Endothelial cell of umbilical vein (primary cell): Measurements from ENCODE around the gene GPR158. TPM values are rescaled to one million over a fixed set of nuclear protein-coding genes. Genes with fewer than 3 reads are reported as not detected.

Experiments used
- BruUV-seq: library from RNA; stranded (reverse); fragments of 400-500 nt; replicated peaks from 2 replicates; lab custom pipeline; 2021; lab: Mats Ljungman, UMichigan
- CTCF ChIA-PET: fragments of 300-600, 350-600 bp; sonication (Branson Sonifier 250); formaldehyde crosslinking; loops from one replicate; lab custom pipeline; 2021; ENCODE audit warnings: antibody characterized with exemption, inconsistent platforms; lab: Charles Lee
- POLR2A ChIA-PET: fragments of 300-600, 350-600 bp; sonication (Branson Sonifier 250); formaldehyde crosslinking; loops from one replicate; lab custom pipeline; 2021; ENCODE audit warnings: antibody characterized with exemption, inconsistent platforms; lab: Charles Lee
- DNase-seq: peaks from one replicate; pipeline ENCODE4 v3.0.0-alpha.2; 2011; ENCODE audit warnings: low read depth, low spot score
- FAIRE-seq: peaks from 2 replicates; lab custom pipeline; 2011; peaks lifted over from hg19 to GRCh38; lab: Jason Lieb, UNC
- H2AFZ ChIP-seq: 2 replicates; pipeline ENCODE4 v1.6.0; 2012; ENCODE audit warnings: low read depth, low read length, control low read depth, inconsistent platforms
- H3K27ac ChIP-seq: 2 replicates; pipeline ENCODE4 v1.5.1; 2011; ENCODE audit warnings: low read depth, mild to moderate bottlenecking, control low read depth, low read length, moderate library complexity; ENCODE audit not compliant: insufficient read depth
- H3K27me3 ChIP-seq, 2 experiments: 2 replicates each; pipeline versions ENCODE4 v1.6.0 to v1.6.1; 2011; ENCODE audit warnings: low read length in 2 of 2, mixed read lengths in 1 of 2; ENCODE audit not compliant: control insufficient read depth in 2 of 2, insufficient read depth in 2 of 2
- H3K36me3 ChIP-seq, 2 experiments: 2 replicates in 1 of 2; 3 replicates in 1 of 2; pipeline ENCODE4 v1.5.1; 2011; ENCODE audit warnings: low read length in 2 of 2, mild to moderate bottlenecking in 1 of 2, moderate library complexity in 1 of 2; ENCODE audit not compliant: control insufficient read depth in 2 of 2, insufficient read depth in 2 of 2; ENCODE audit errors: extremely low read depth in 1 of 2
- H3K4me1 ChIP-seq: 3 replicates; pipeline ENCODE4 v1.5.1; 2011; ENCODE audit warnings: mild to moderate bottlenecking, low read length; ENCODE audit not compliant: control insufficient read depth, insufficient read depth; ENCODE audit errors: extremely low read depth
- H3K4me2 ChIP-seq: 2 replicates; pipeline ENCODE4 v1.6.1; 2011; ENCODE audit warnings: low read length, control low read depth, mixed read lengths; ENCODE audit not compliant: insufficient read depth
- H3K4me3 ChIP-seq, 3 experiments: fragments of 200-600 bp in 1 of 3; sonication (generic), shearing (Covaris generic) in 1 of 3; replicated peaks in 1 of 3; 2 replicates each; pipeline ENCODE4 v1.5.1; 2011 to 2016; ENCODE audit warnings: control low read depth in 3 of 3, low read length in 3 of 3, mild to moderate bottlenecking in 2 of 3, inconsistent platforms in 1 of 3, low read depth in 1 of 3, moderate library complexity in 1 of 3; ENCODE audit not compliant: insufficient read depth in 1 of 3
- H3K79me2 ChIP-seq: 2 replicates; pipeline ENCODE4 v1.6.0; 2012; ENCODE audit warnings: low read length, inconsistent platforms; ENCODE audit not compliant: control insufficient read depth, insufficient read depth
- H3K9ac ChIP-seq: replicated peaks from 2 replicates; pipeline ENCODE3; 2011; ENCODE audit warnings: low read length, control low read depth; ENCODE audit not compliant: insufficient read depth; ENCODE audit errors: extremely low read depth
- H3K9me1 ChIP-seq: replicated peaks from 3 replicates; pipeline ENCODE4 v1.6.0; 2011; ENCODE audit warnings: mild to moderate bottlenecking, low read length; ENCODE audit not compliant: control insufficient read depth, insufficient read depth; ENCODE audit errors: extremely low read depth
- H3K9me3 ChIP-seq: replicated peaks from 2 replicates; pipeline ENCODE4 v1.5.1; 2012; ENCODE audit warnings: low read length, inconsistent platforms; ENCODE audit not compliant: control insufficient read depth, insufficient read depth
- H4K20me1 ChIP-seq: replicated peaks from 2 replicates; pipeline ENCODE3; 2011; ENCODE audit warnings: mild to moderate bottlenecking, low read length; ENCODE audit not compliant: control insufficient read depth, insufficient read depth; ENCODE audit errors: extremely low read depth
- EZH2 ChIP-seq: IDR thresholded peaks from 2 replicates; pipeline ENCODE4 v1.6.1; 2012; ENCODE audit warnings: borderline replicate concordance, low read depth, mild to moderate bottlenecking, moderate library complexity, low read length, inconsistent platforms; ENCODE audit not compliant: severe bottlenecking
- FOS ChIP-seq: IDR thresholded peaks from 2 replicates; pipeline ENCODE4 v1.6.1; 2011; ENCODE audit warnings: mild to moderate bottlenecking, low read length, moderate library complexity, borderline replicate concordance; ENCODE audit not compliant: insufficient read depth
- GATA2 ChIP-seq: IDR thresholded peaks from 2 replicates; pipeline ENCODE4 v1.7.0; 2011; ENCODE audit warnings: low read depth, mild to moderate bottlenecking, moderate library complexity, mixed read lengths, low read length; ENCODE audit not compliant: insufficient read length, insufficient read depth
- JUN ChIP-seq: IDR thresholded peaks from 2 replicates; pipeline ENCODE4 v1.6.1; 2011; ENCODE audit warnings: borderline replicate concordance, low read depth; ENCODE audit not compliant: insufficient read length, insufficient read depth
- MYC ChIP-seq: IDR thresholded peaks from one replicate; pipeline ENCODE4 v1.6.1; 2011; ENCODE audit warnings: mild to moderate bottlenecking, low read depth, low read length
- POLR2A ChIP-seq: IDR thresholded peaks from 2 replicates; pipeline ENCODE4 v1.6.1; 2012; ENCODE audit warnings: low read depth, mild to moderate bottlenecking, control low read depth, low read length
- POLR2AphosphoS5 ChIP-seq: IDR thresholded peaks from 2 replicates; pipeline ENCODE4 v1.6.1; 2012; ENCODE audit warnings: low read depth, mild to moderate bottlenecking, control low read depth, low read length, moderate library complexity; ENCODE audit not compliant: insufficient read depth
- dilution Hi-C: fragments of 300-500 bp; cut with MboI; formaldehyde crosslinking; loops from one replicate; pipeline ENCODE4 v1.15.0; 2019; ENCODE audit warnings: low sequenced_read_pairs; ENCODE audit not compliant: extremely low pct_ligation_motif_present
- intact Hi-C: fragments of 100-400 bp; cut with micrococcal nuclease; formaldehyde crosslinking; loops from one replicate; pipeline ENCODE4 v1.10.0; 2022
- polyA plus RNA-seq, 4 experiments: library from polyadenylated mRNA; depleted of rRNA in 3 of 4; stranded (reverse) in 3 of 4; unstranded in 1 of 4; fragments of >200 nt; gene quantifications; 2 replicates each; pipeline versions ENCODE4 v1.2.1 to v1.2.3, GENCODE V29; 2011 to 2012; ENCODE audit warnings: missing spikeins in 1 of 4
- total RNA-seq: library from RNA; stranded (reverse); gene quantifications from 2 replicates; pipeline ENCODE4 v1.2.3, GENCODE V29; 2021
- TF ChIP-seq, protein P1 (sequence below): IDR thresholded peaks from 2 replicates; pipeline ENCODE4 v1.6.1; 2011; ENCODE audit not compliant: insufficient read depth, insufficient read length
- TF ChIP-seq, protein P2 (sequence below), 2 donors: IDR thresholded peaks; 1 replicate in 1 of 2; 2 replicates in 1 of 2; pipeline ENCODE4 v1.5.1; 2011; ENCODE audit warnings: low read length in 2 of 2, mild to moderate bottlenecking in 2 of 2, moderate library complexity in 2 of 2, control low read depth in 1 of 2, inconsistent platforms in 1 of 2, low read depth in 1 of 2; ENCODE audit not compliant: insufficient read depth in 1 of 2; ENCODE audit errors: extremely low read depth in 1 of 2

GPR158 gene
- total and polyA plus RNA-seq, 2 donors (not counting 3 experiments of a cell fraction or from before 2014, with no cell fraction given), result not detected

DNA sequence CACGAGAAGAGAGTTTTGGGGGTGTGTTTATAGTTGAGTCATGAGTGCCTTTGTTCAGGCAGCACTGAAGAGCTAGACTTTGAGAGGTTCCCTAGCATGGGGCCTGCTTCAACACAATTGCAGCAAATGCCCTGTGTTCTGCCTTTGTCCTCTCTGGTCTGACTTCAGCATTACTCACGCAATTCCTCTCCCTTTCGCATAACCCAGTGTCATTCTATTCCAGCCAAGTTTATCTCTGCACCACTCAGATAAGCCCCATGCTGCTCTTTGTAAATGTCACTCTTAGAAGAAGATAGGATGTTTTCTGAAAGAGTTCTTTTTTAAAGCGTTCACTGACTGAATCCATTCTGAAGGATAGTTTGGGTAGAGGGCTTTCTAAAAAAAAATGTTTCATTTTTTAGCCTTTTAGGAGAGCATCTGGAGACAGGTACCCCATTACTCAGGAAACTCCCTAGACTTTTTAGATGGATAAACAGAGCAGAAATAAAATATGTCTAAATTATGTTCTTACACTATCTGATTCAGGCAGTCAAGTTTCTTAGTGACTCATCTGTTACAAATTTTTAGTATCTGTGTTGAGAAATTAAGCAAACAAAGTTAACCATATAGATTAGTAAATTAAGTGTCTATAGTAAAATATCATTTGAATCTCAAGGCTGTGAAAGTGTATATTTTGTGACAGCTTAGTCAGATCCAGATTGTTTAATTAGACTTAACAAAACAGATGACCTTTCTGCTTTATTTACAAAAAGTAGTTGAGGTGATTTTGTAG lies 318.5 kb downstream of the GPR158 start:
- Histone ChIP-seq H3K4me2 (peak overlapping the region; percentile 70), H3K9ac (peak overlapping the region; percentile 50), H3K27me3 (no peaks in the 10 kb centered on the region), H4K20me1 (no peaks in the 10 kb centered on the region), H2AFZ (peak overlapping the region; percentile 9), H3K4me3 (peak overlapping the region in 1 of 3 experiments; percentile 1), H3K9me3 (no peaks in the 10 kb centered on the region), H3K27ac (peak overlapping the region; percentile 75), H3K9me1 (no peaks in the 10 kb centered on the region), H3K36me3 (no peaks in the 10 kb centered on the region), H3K4me1 (peaks cover 22% of the 10 kb centered on the region), H3K79me2 (no peaks in the 10 kb centered on the region)
- ChIA-PET CTCF (interaction anchor here (1.0 to 1.8 kb wide), 6 partner anchors 8 to 63 kb away, joined by 3 to 8 read pairs (median 4); no protein-coding TSS in a partner anchor), POLR2A (no interaction called here)
- FAIRE-seq, result peak; percentile 98
- dilution Hi-C loops, result no loop called here
- intact Hi-C loops, result loop anchor here (1.0 kb wide), 2 partner anchors 37 to 63 kb away; no protein-coding TSS in a partner anchor
- no TSS peak for BruUV-seq
- TF ChIP-seq, protein P1, sequence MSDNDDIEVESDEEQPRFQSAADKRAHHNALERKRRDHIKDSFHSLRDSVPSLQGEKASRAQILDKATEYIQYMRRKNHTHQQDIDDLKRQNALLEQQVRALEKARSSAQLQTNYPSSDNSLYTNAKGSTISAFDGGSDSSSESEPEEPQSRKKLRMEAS, result no peak
- peak; percentile 66 for TF ChIP-seq POLR2AphosphoS5
- no peak for TF ChIP-seq EZH2
- TF ChIP-seq FOS, result peak; percentile 91
- TF ChIP-seq GATA2, result peak; percentile 92
- peak; percentile 65 for TF ChIP-seq JUN
- no peak for TF ChIP-seq POLR2A
- TF ChIP-seq MYC, result peak; percentile 22
- TF ChIP-seq, protein P2, sequence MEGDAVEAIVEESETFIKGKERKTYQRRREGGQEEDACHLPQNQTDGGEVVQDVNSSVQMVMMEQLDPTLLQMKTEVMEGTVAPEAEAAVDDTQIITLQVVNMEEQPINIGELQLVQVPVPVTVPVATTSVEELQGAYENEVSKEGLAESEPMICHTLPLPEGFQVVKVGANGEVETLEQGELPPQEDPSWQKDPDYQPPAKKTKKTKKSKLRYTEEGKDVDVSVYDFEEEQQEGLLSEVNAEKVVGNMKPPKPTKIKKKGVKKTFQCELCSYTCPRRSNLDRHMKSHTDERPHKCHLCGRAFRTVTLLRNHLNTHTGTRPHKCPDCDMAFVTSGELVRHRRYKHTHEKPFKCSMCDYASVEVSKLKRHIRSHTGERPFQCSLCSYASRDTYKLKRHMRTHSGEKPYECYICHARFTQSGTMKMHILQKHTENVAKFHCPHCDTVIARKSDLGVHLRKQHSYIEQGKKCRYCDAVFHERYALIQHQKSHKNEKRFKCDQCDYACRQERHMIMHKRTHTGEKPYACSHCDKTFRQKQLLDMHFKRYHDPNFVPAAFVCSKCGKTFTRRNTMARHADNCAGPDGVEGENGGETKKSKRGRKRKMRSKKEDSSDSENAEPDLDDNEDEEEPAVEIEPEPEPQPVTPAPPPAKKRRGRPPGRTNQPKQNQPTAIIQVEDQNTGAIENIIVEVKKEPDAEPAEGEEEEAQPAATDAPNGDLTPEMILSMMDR (IDR thresholded peaks at IDR 0.05; ENCODE audit: extremely low read depth in 1 of 2, insufficient read depth in 1 of 2, low read depth in 1 of 2, low read length in 2 of 2), result no peak
- DNase-seq, result peak; percentile 96
